Keratinocyte (primary cell): ENCODE measurements around the gene ATP2A3.

ENCODE experiments used
- EZH2 ChIP-seq: IDR thresholded peaks from one replicate; pipeline ENCODE4 v1.6.1; 2012; ENCODE audit warnings: inconsistent platforms, mild to moderate bottlenecking, low read length, moderate library complexity
- TF ChIP-seq, protein P1 (sequence below), 3 experiments: IDR thresholded peaks in 1 of 3; conservative IDR thresholded peaks in 1 of 3; optimal IDR thresholded peaks in 1 of 3; 2 replicates in 2 of 3; 3 replicates in 1 of 3; pipeline versions ENCODE3 to v1.5.1; 2011; ENCODE audit warnings: low read length in 3 of 3, mild to moderate bottlenecking in 3 of 3, moderate library complexity in 2 of 3, control low read depth in 1 of 3, inconsistent platforms in 1 of 3; ENCODE audit not compliant: insufficient read depth in 2 of 3; ENCODE audit errors: extremely low read depth in 1 of 3

DNA sequence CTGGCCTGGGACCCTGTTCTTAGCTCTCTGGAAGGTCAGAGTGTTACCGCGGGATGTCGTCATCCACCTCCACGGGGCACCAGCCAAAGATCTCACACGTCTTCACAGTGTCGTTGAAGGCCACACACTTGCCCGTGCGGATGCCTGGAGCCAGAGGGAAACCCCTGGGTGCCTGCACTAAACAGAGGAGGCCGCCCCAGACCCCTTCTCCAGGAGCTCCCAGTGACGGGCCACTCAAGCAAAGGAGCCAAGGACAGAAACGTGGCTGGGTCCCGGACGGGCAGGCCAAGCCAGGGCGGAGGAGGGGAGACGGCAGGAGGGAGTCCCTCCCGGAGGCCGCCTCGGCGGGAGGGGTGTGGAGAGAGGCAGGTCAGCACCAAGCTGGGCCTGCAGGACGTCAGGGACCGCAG lies 60.4 kb downstream of the ATP2A3 start:
- TF ChIP-seq, protein P1, sequence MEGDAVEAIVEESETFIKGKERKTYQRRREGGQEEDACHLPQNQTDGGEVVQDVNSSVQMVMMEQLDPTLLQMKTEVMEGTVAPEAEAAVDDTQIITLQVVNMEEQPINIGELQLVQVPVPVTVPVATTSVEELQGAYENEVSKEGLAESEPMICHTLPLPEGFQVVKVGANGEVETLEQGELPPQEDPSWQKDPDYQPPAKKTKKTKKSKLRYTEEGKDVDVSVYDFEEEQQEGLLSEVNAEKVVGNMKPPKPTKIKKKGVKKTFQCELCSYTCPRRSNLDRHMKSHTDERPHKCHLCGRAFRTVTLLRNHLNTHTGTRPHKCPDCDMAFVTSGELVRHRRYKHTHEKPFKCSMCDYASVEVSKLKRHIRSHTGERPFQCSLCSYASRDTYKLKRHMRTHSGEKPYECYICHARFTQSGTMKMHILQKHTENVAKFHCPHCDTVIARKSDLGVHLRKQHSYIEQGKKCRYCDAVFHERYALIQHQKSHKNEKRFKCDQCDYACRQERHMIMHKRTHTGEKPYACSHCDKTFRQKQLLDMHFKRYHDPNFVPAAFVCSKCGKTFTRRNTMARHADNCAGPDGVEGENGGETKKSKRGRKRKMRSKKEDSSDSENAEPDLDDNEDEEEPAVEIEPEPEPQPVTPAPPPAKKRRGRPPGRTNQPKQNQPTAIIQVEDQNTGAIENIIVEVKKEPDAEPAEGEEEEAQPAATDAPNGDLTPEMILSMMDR (optimal IDR thresholded peaks at IDR 0.05 in 1 of 3, IDR thresholded peaks at IDR 0.05 in 1 of 3, conservative IDR thresholded peaks at IDR 0.05 in 1 of 3; ENCODE audit: extremely low read depth in 1 of 3, insufficient read depth in 2 of 3, low read length in 3 of 3) = no peak
- TF ChIP-seq EZH2 = no peak
